Neural progenitor cell (in vitro differentiated cells): ENCODE measurements around the gene CC2D2B. TPM values are rescaled to one million over a fixed set of nuclear protein-coding genes. Genes with fewer than 3 reads are reported as not detected.

ENCODE experiments used
- DNase-seq: peaks from one replicate; pipeline ENCODE4 v3.0.0-alpha.2; 2016; ENCODE audit warnings: low spot score
- H2AFZ ChIP-seq: fragments of 200-600 bp; sonication (generic); replicated peaks from 2 replicates; pipeline ENCODE4 v1.6.1; 2016; ENCODE audit warnings: antibody characterized with exemption
- H3F3A ChIP-seq: fragments of 200-600 bp; sonication (generic); 2 replicates; pipeline ENCODE4 v1.6.1; 2016; ENCODE audit warnings: antibody characterized with exemption, low read depth
- H3K27ac ChIP-seq: fragments of 200-600 bp; sonication (generic); 2 replicates; pipeline ENCODE4 v1.5.1; 2016; ENCODE audit warnings: mild to moderate bottlenecking
- H3K27me3 ChIP-seq: fragments of 200-600 bp; sonication (generic); 2 replicates; pipeline ENCODE4 v1.6.1; 2016; ENCODE audit warnings: mild to moderate bottlenecking, moderate library complexity
- H3K36me3 ChIP-seq: fragments of 200-600 bp; sonication (generic); 2 replicates; pipeline ENCODE4 v1.5.1; 2016
- H3K4me1 ChIP-seq: fragments of 200-600 bp; sonication (generic); 2 replicates; pipeline ENCODE4 v1.6.1; 2016; ENCODE audit warnings: mixed run types
- H3K4me2 ChIP-seq: fragments of 200-600 bp; sonication (generic); 2 replicates; pipeline ENCODE4 v1.6.1; 2016
- H3K4me3 ChIP-seq: fragments of 200-600 bp; sonication (generic); 2 replicates; pipeline ENCODE4 v1.5.1; 2016
- H3K79me2 ChIP-seq: fragments of 200-600 bp; sonication (generic); 2 replicates; pipeline ENCODE4 v1.6.1; 2016; ENCODE audit warnings: low read depth
- H3K9ac ChIP-seq: fragments of 200-600 bp; sonication (generic); 2 replicates; pipeline ENCODE4 v1.6.1; 2016
- H3K9me3 ChIP-seq: fragments of 200-600 bp; sonication (generic); 2 replicates; pipeline ENCODE4 v1.5.1; 2016; ENCODE audit warnings: low read depth
- H4K20me1 ChIP-seq: fragments of 200-600 bp; sonication (generic); 2 replicates; pipeline ENCODE4 v1.6.1; 2016; ENCODE audit warnings: low read depth
- H3K27ac Mint-ChIP-seq: 3 replicates; pipeline ENCODE4 v1.8.0; 2021; ENCODE audit warnings: mixed read lengths
- H3K27me3 Mint-ChIP-seq: 2 replicates; pipeline ENCODE4 v1.8.0; 2022; ENCODE audit warnings: low read depth, mild to moderate bottlenecking, inconsistent platforms, moderate library complexity, mixed read lengths; ENCODE audit not compliant: insufficient read depth
- H3K36me3 Mint-ChIP-seq: 3 replicates; pipeline ENCODE4 v1.8.0; 2021; ENCODE audit warnings: mixed read lengths
- H3K4me1 Mint-ChIP-seq: 3 replicates; pipeline ENCODE4 v1.8.0; 2021; ENCODE audit warnings: mixed read lengths
- H3K4me3 Mint-ChIP-seq: 3 replicates; pipeline ENCODE4 v1.8.0; 2021; ENCODE audit warnings: mild to moderate bottlenecking, moderate library complexity, mixed read lengths
- H3K9me3 Mint-ChIP-seq: 3 replicates; pipeline ENCODE4 v1.8.0; 2020; ENCODE audit warnings: mixed read lengths
- CTCF ChIP-seq: fragments of 200-600 bp; sonication (generic); IDR thresholded peaks from 2 replicates; pipeline ENCODE4 v1.5.1; 2017; ENCODE audit warnings: antibody characterized with exemption, mild to moderate bottlenecking
- EZH2 ChIP-seq: fragments of 200-600 bp; sonication (generic); IDR thresholded peaks from 2 replicates; pipeline ENCODE4 v1.6.1; 2017; ENCODE audit warnings: antibody characterized with exemption, mild to moderate bottlenecking, moderate library complexity
- EZH2phosphoT487 ChIP-seq: fragments of 200-600 bp; sonication (generic); IDR thresholded peaks from 2 replicates; pipeline ENCODE4 v1.6.1; 2017; ENCODE audit warnings: antibody characterized with exemption
- total RNA-seq: library from RNA; depleted of rRNA; stranded (reverse); fragments of >200 nt; gene quantifications from 2 replicates; pipeline ENCODE4 v1.2.3, GENCODE V29; 2015; ENCODE audit warnings: low replicate concordance

Gene CC2D2B
- total RNA-seq: 0.22 and 0.37 TPM in 2 replicates

GRCh38 chr10:95907456-95908253 lies at the start of gene CC2D2B:
Gene CC2D2B, plus strand, starts transcription at chr10:95907975. Its CDS starts 3,349 bp downstream, at chr10:95911324.
- H3K4me2 ChIP-seq: peak within 1 kb of the TSS; percentile 86
- H3K79me2 ChIP-seq: peaks cover 8% of the 10 kb centered on the region
- no peaks in the 10 kb centered on the region for H3K9me3 Mint-ChIP-seq
- no peak within 1 kb of the TSS for H3K27ac ChIP-seq
- peaks cover 3% of the 10 kb centered on the region for H3F3A ChIP-seq
- TF ChIP-seq CTCF (no peak), EZH2phosphoT487 (peak; percentile 29), EZH2 (peak; percentile 44)
- H3K4me1 ChIP-seq: no peaks in the 10 kb centered on the region
- no peaks in the 10 kb centered on the region for H4K20me1 ChIP-seq
- H3K9me3 ChIP-seq: no peaks in the 10 kb centered on the region
- peak within 1 kb of the TSS; percentile 93 for H3K4me3 Mint-ChIP-seq
- peaks cover 4% of the 10 kb centered on the region for H3K36me3 Mint-ChIP-seq
- H3K36me3 ChIP-seq: no peaks in the 10 kb centered on the region
- peaks cover 4% of the 10 kb centered on the region for H3K27me3 Mint-ChIP-seq
- H3K4me1 Mint-ChIP-seq: no peaks in the 10 kb centered on the region
- H3K27ac Mint-ChIP-seq: no peak within 1 kb of the TSS
- peak; percentile 93 for DNase-seq
- peaks cover 12% of the 10 kb centered on the region for H3K27me3 ChIP-seq
- peak within 1 kb of the TSS; percentile 60 for H3K4me3 ChIP-seq
- no peak within 1 kb of the TSS for H3K9ac ChIP-seq
- peak within 1 kb of the TSS; percentile 96 for H2AFZ ChIP-seq

- no peak overlapping the region for H3K4me3 ChIP-seq
- no peaks in the 10 kb centered on the region for H3K4me1 ChIP-seq
- no peaks in the 10 kb centered on the region for H4K20me1 ChIP-seq
- H3K79me2 ChIP-seq: no peaks in the 10 kb centered on the region
- H3F3A ChIP-seq: no peaks in the 10 kb centered on the region
- Mint-ChIP-seq H3K27ac (peak overlapping the region; percentile 36), H3K4me1 (no peaks in the 10 kb centered on the region), H3K27me3 (peaks cover 6% of the 10 kb centered on the region), H3K4me3 (no peak overlapping the region), H3K9me3 (no peaks in the 10 kb centered on the region), H3K36me3 (no peaks in the 10 kb centered on the region)
- no peak overlapping the region for H3K4me2 ChIP-seq
- H2AFZ ChIP-seq: no peak overlapping the region
- no peaks in the 10 kb centered on the region for H3K36me3 ChIP-seq
- no peaks in the 10 kb centered on the region for H3K27me3 ChIP-seq
- no peaks in the 10 kb centered on the region for H3K9me3 ChIP-seq
- TF ChIP-seq CTCF (no peak), EZH2 (no peak), EZH2phosphoT487 (no peak)
- no peak for DNase-seq
- no peak overlapping the region for H3K9ac ChIP-seq
- H3K27ac ChIP-seq: no peak overlapping the region
Measured at GRCh38 chr10:95860166-95860940, 47.4 kb upstream of the CC2D2B start.

- H3K36me3 Mint-ChIP-seq: no peaks in the 10 kb centered on the region
- Histone ChIP-seq H2AFZ (no peak overlapping the region), H3K4me3 (no peak overlapping the region), H3K79me2 (no peaks in the 10 kb centered on the region), H3K27me3 (no peaks in the 10 kb centered on the region), H3F3A (no peaks in the 10 kb centered on the region), H3K9me3 (no peaks in the 10 kb centered on the region), H3K4me1 (no peaks in the 10 kb centered on the region), H4K20me1 (no peaks in the 10 kb centered on the region), H3K36me3 (no peaks in the 10 kb centered on the region), H3K9ac (no peak overlapping the region), H3K27ac (no peak overlapping the region), H3K4me2 (no peak overlapping the region)
- no peak for DNase-seq
- no peak for TF ChIP-seq EZH2
- H3K27me3 Mint-ChIP-seq: peaks cover 6% of the 10 kb centered on the region
- no peaks in the 10 kb centered on the region for H3K4me1 Mint-ChIP-seq
- H3K9me3 Mint-ChIP-seq: no peaks in the 10 kb centered on the region
- no peak overlapping the region for H3K27ac Mint-ChIP-seq
- H3K4me3 Mint-ChIP-seq: no peak overlapping the region
Measured at GRCh38 chr10:95861386-95861785, 46.4 kb upstream of the CC2D2B start.
